ENCODE data around the gene H19. TPM values are rescaled to one million over a fixed set of nuclear protein-coding genes. Genes with fewer than 3 reads are reported as not detected.

The H19 gene
- total RNA-seq, 1 donor: 4.3 TPM

DNA sequence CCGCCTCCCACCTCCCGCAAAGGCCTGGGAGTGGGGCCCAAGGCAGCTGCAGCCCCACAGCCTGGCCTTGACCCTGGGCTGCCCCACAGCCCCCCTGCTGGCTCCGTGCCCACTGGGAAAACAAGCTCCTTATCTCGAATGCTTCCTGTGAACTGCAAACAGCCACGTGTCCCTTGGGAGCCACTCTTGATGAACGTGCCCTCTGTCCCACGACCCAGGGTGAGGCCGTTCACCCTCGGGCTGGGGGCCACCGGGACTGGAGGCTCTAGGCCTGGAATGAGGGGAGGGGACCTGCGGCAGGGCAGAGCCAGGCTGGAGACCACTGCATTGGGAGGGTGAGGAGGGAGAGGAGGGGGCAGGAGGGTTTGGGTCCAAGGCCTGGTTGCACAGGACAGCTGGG is 9.5 kb downstream of the H19 start:
- no peak overlapping the region for H3K27ac ChIP-seq (ENCODE audit: low read depth, low read length)
- no peaks in the 10 kb centered on the region for H3K4me1 ChIP-seq (ENCODE audit: insufficient read depth, low read length)
- H4K20me1 ChIP-seq (ENCODE audit: insufficient read depth, low read length): no peaks in the 10 kb centered on the region
- no peaks in the 10 kb centered on the region for H3K79me2 ChIP-seq (ENCODE audit: insufficient read depth, low read length)
- no peaks in the 10 kb centered on the region for H3K9me3 ChIP-seq (ENCODE audit: low read depth, low read length)
- H3K27me3 ChIP-seq (ENCODE audit: insufficient read depth, low read length): no peaks in the 10 kb centered on the region
- no peak for DNase-seq (ENCODE audit: insufficient read length, low spot score, missing footprints)
- H3K36me3 ChIP-seq (ENCODE audit: insufficient read depth, low read length): no peaks in the 10 kb centered on the region
- H3K4me3 ChIP-seq (ENCODE audit: insufficient read depth, low read length): no peak overlapping the region
- no peak overlapping the region for H3K4me2 ChIP-seq (ENCODE audit: insufficient read depth, low read length)
- no peak for TF ChIP-seq CTCF (IDR thresholded peaks at IDR 0.05; ENCODE audit: extremely low read depth, low read depth, low read length)
- H2AFZ ChIP-seq (ENCODE audit: low read length): no peak overlapping the region

DNA sequence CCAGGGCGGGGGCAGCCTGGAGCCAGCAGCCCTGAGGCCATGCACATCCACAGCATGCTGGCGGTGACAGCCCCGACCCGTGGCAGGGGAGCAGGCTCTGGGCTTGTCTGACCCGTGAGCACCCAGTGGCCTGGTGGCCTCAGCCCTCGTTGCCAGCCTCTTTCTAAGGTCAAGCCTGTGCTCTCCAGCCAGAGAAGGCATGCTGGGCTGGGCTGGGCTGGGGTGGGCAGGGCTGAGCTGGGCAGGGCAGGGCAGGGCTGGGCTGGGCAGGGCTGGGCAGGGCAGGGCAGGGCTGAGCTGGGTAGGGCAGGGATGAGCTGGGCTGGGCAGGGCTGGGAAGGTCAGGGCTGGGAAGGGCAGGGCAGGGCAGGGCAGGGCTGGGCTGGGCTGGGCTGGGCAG is 10.6 kb downstream of the H19 start:
- TF ChIP-seq CTCF (IDR thresholded peaks at IDR 0.05; ENCODE audit: extremely low read depth, low read depth, low read length): no peak
- H3K4me2 ChIP-seq (ENCODE audit: insufficient read depth, low read length): no peak overlapping the region
- no peaks in the 10 kb centered on the region for H3K79me2 ChIP-seq (ENCODE audit: insufficient read depth, low read length)
- no peak overlapping the region for H2AFZ ChIP-seq (ENCODE audit: low read length)
- H3K4me3 ChIP-seq (ENCODE audit: insufficient read depth, low read length): no peak overlapping the region
- no peaks in the 10 kb centered on the region for H3K9me3 ChIP-seq (ENCODE audit: low read depth, low read length)
- no peaks in the 10 kb centered on the region for H3K27me3 ChIP-seq (ENCODE audit: insufficient read depth, low read length)
- no peaks in the 10 kb centered on the region for H3K4me1 ChIP-seq (ENCODE audit: insufficient read depth, low read length)
- H4K20me1 ChIP-seq (ENCODE audit: insufficient read depth, low read length): no peaks in the 10 kb centered on the region
- H3K27ac ChIP-seq (ENCODE audit: low read depth, low read length): no peak overlapping the region
- no peak for DNase-seq (ENCODE audit: insufficient read length, low spot score, missing footprints)
- H3K36me3 ChIP-seq (ENCODE audit: insufficient read depth, low read length): no peaks in the 10 kb centered on the region

DNA sequence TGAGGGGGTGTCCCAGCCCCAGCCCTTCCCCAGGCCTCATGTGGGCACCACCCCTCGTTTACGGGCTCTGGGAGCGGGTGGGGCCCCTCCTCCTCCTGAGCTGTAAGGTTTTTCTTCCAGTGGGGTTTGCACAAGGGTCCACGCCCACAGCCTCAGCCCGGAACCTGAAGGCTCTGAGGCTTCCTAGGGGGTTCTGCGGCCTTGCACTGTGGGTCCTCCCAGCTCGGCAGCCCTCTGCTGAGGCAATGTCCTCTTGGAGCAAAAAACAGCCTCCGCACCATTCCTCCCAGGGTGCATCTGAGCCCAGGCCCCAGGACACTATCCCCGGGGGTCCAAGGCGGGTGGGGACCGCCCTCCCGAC is 14.1 kb downstream of the H19 start:
- no peak for DNase-seq (ENCODE audit: insufficient read length, low spot score, missing footprints)
- Histone ChIP-seq H3K36me3 (ENCODE audit: insufficient read depth, low read length) (no peaks in the 10 kb centered on the region), H3K79me2 (ENCODE audit: insufficient read depth, low read length) (no peaks in the 10 kb centered on the region), H4K20me1 (ENCODE audit: insufficient read depth, low read length) (no peaks in the 10 kb centered on the region), H3K4me2 (ENCODE audit: insufficient read depth, low read length) (no peak overlapping the region), H2AFZ (ENCODE audit: low read length) (no peak overlapping the region), H3K9me3 (ENCODE audit: low read depth, low read length) (no peaks in the 10 kb centered on the region), H3K27me3 (ENCODE audit: insufficient read depth, low read length) (no peaks in the 10 kb centered on the region), H3K4me1 (ENCODE audit: insufficient read depth, low read length) (no peaks in the 10 kb centered on the region), H3K27ac (ENCODE audit: low read depth, low read length) (no peak overlapping the region), H3K4me3 (ENCODE audit: insufficient read depth, low read length) (no peak overlapping the region)
- no peak for TF ChIP-seq CTCF (IDR thresholded peaks at IDR 0.05; ENCODE audit: extremely low read depth, low read depth, low read length)

- Histone ChIP-seq H3K79me2 (ENCODE audit: insufficient read depth, low read length) (no peaks in the 10 kb centered on the region), H3K36me3 (ENCODE audit: insufficient read depth, low read length) (no peaks in the 10 kb centered on the region), H3K4me1 (ENCODE audit: insufficient read depth, low read length) (no peaks in the 10 kb centered on the region), H3K9me3 (ENCODE audit: low read depth, low read length) (no peaks in the 10 kb centered on the region), H3K4me2 (ENCODE audit: insufficient read depth, low read length) (no peak overlapping the region), H3K27ac (ENCODE audit: low read depth, low read length) (no peak overlapping the region), H3K4me3 (ENCODE audit: insufficient read depth, low read length) (no peak overlapping the region), H2AFZ (ENCODE audit: low read length) (no peak overlapping the region), H3K27me3 (ENCODE audit: insufficient read depth, low read length) (no peaks in the 10 kb centered on the region), H4K20me1 (ENCODE audit: insufficient read depth, low read length) (no peaks in the 10 kb centered on the region)
- no peak for TF ChIP-seq CTCF (IDR thresholded peaks at IDR 0.05; ENCODE audit: extremely low read depth, low read depth, low read length)
- DNase-seq (ENCODE audit: insufficient read length, low spot score, missing footprints): no peak
These were observed 14.6 kb downstream of the H19 start for GRCh38 chr11:1982873-1983600.

Measured in osteoblast (primary cell).